ENCODE data around the gene PLEKHN1. TPM values are rescaled to one million over a fixed set of nuclear protein-coding genes. Genes with fewer than 3 reads are reported as not detected.
"Not testable (repeated sequence)": the region's sequence is repeated elsewhere in the genome, so short reads cannot be mapped to it uniquely, and the experiment has no call there.

PLEKHN1 gene
- polyA plus RNA-seq, 1 experiment = 0.88 TPM

GRCh38 chr1:974687-975328 is 8.5 kb downstream of the PLEKHN1 start:
- Histone ChIP-seq H3K27me3 (ENCODE audit: control insufficient read depth, insufficient read depth, low read length) (no peaks in the 10 kb centered on the region), H3K36me3 (ENCODE audit: control insufficient read depth, insufficient read depth, low read length) (no peaks in the 10 kb centered on the region), H3K4me3 (ENCODE audit: low read depth, low read length) (no peak overlapping the region)
- CTCF ChIA-PET = interaction anchor here (0.6 to 3.2 kb wide), 6 partner anchors 9 to 105 kb away, joined by 3 to 14 read pairs (median 6); partner anchors contain the start of gene PLEKHN1
- no peak for DNase-seq (ENCODE audit: low read depth)
- no peak for TF ChIP-seq CTCF (IDR thresholded peaks at IDR 0.05; ENCODE audit: insufficient read depth, low read depth, low read length)
- POLR2A ChIA-PET = no interaction called here

- no peaks in the 10 kb centered on the region for H3K27me3 ChIP-seq (ENCODE audit: control insufficient read depth, insufficient read depth, low read length)
- H3K36me3 ChIP-seq (ENCODE audit: control insufficient read depth, insufficient read depth, low read length) = no peaks in the 10 kb centered on the region
- H3K4me3 ChIP-seq (ENCODE audit: low read depth, low read length) = no peak overlapping the region
- DNase-seq (ENCODE audit: low read depth) = no peak
- TF ChIP-seq CTCF (IDR thresholded peaks at IDR 0.05; ENCODE audit: insufficient read depth, low read depth, low read length) = no peak
- POLR2A ChIA-PET = no interaction called here
- CTCF ChIA-PET = interaction anchor here (0.5 to 3.2 kb wide), 15 partner anchors 9 to 332 kb away, joined by 3 to 14 read pairs (median 4); partner anchors contain the start of genes HES4 and PLEKHN1
Observed at GRCh38 chr1:975365-975764, 9.1 kb downstream of the PLEKHN1 start.

- Histone ChIP-seq H3K27me3 (ENCODE audit: control insufficient read depth, insufficient read depth, low read length) (no peaks in the 10 kb centered on the region), H3K4me3 (ENCODE audit: low read depth, low read length) (peak overlapping the region; percentile 42), H3K36me3 (ENCODE audit: control insufficient read depth, insufficient read depth, low read length) (no peaks in the 10 kb centered on the region)
- TF ChIP-seq CTCF (IDR thresholded peaks at IDR 0.05; ENCODE audit: insufficient read depth, low read depth, low read length) = peak; percentile 80
- CTCF ChIA-PET = interaction anchor here (0.5 to 3.2 kb wide), 17 partner anchors 8 to 331 kb away, joined by 3 to 14 read pairs (median 3); partner anchors contain the start of genes HES4 and PLEKHN1
- POLR2A ChIA-PET = no interaction called here
- DNase-seq (ENCODE audit: low read depth) = no peak
Observed at GRCh38 chr1:975896-976683, 9.8 kb downstream of the PLEKHN1 start.

- H3K4me3 ChIP-seq (ENCODE audit: low read depth, low read length); DNase-seq (ENCODE audit: low read depth); H3K36me3 ChIP-seq (ENCODE audit: control insufficient read depth, insufficient read depth, low read length); H3K27me3 ChIP-seq (ENCODE audit: control insufficient read depth, insufficient read depth, low read length); POLR2A ChIA-PET: not testable (repeated sequence)
- CTCF ChIA-PET = interaction anchor here (0.6 to 3.2 kb wide), 12 partner anchors 8 to 107 kb away, joined by 3 to 14 read pairs (median 4); partner anchors contain the start of genes HES4 and PLEKHN1
Observed at GRCh38 chr1:976791-977190, 10.5 kb downstream of the PLEKHN1 start.

- no peak for DNase-seq (ENCODE audit: low read depth)
- Histone ChIP-seq H3K4me3 (ENCODE audit: low read depth, low read length) (no peak overlapping the region), H3K36me3 (ENCODE audit: control insufficient read depth, insufficient read depth, low read length) (no peaks in the 10 kb centered on the region), H3K27me3 (ENCODE audit: control insufficient read depth, insufficient read depth, low read length) (no peaks in the 10 kb centered on the region)
- ChIA-PET CTCF (no interaction called here), POLR2A (no interaction called here)
- TF ChIP-seq CTCF (IDR thresholded peaks at IDR 0.05; ENCODE audit: insufficient read depth, low read depth, low read length) = no peak
Observed at GRCh38 chr1:978069-978834, 12.0 kb downstream of the PLEKHN1 start.
